HG03432 (cell line): ENCODE results near the gene LIPA.
A peak's percentile ranks its signal among the peaks of the same experiment; 100 is the strongest.
"Not testable (repeated sequence)": the region's sequence is repeated elsewhere in the genome, so short reads cannot be mapped to it uniquely, and the experiment has no call there.

Experiments
- ATAC-seq: cut with Tn5 transposase; IDR thresholded peaks from one replicate; pipeline ENCODE4 v1.9.1; 2021; ENCODE audit warnings: mild to moderate bottlenecking, moderate library complexity; ENCODE audit not compliant: unreplicated experiment

The LIPA gene

DNA sequence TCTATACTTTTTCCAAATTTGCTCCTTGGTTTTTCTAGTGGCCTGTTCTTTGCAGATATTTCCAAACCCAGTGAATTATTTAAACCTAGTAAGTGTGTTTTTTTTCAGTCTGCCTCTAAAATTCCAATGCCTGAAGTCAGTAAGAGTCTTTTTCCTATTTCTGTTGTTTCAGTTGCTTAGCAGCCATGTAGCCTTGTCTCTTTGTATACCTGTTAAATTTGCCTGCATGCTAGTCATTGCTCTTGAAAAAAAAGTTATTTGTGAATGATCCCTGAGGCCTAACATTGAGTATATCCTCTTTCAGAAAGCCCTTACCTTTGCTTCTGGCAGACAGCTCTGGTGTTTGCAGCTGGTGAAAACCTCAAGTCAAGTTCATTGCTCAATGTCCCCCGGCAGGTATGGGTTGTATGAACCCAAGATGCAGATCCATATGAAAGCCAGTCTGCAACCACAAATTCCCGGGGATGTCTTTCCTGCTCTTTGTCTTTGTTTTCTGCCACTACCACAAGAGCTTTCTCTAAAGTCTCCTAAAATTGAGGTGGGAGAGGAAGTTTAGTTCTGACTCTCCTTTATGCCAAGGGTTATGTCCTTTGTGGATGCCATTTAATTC, 80.2 kb downstream of the LIPA start:
- no peak for ATAC-seq

DNA sequence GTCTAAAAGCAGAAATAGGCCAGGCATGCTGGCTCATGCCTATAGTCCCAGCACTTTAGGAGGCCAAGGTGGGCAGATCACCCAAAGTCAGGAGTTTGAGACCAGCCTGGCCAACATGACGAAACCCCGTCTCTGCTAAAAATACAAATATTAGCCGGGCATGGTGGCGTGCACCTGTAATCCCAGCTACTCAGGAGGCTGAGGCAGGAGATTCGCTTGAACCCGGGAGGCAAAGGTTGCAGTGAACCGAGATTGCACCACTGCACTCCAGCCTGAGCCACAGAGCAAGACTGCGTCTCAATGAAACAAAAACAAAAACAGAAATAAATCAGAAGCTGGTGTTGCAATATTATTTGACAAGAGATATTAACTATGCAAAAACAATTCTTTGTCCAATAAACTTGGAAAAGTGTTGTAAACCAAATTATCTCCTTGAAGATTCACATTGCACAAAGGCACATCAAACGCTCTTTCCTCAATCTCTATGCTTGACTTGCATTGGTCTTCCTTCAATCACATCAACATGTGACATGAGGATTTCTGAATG, 83.1 kb downstream of the LIPA start:
- ATAC-seq = not testable (repeated sequence)

DNA sequence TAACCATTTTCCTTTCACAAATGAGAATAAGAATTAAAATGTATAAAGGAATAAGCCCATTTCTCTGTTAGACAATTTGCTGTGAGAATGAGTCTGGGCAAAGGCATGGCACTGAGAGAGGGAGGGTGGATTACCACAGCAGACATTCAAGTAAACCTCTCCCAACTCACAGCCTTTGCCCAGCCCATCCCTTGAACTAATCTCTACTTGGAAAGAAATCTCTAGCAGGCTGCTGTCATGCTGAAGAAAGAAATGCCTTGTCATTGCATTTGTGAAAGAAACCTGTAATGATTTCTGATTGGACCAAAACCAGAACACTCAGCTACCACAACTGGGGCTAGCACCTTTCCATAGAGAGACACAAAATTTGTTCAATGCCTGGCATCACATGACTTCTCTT, 83.7 kb downstream of the LIPA start:
- ATAC-seq = no peak

DNA sequence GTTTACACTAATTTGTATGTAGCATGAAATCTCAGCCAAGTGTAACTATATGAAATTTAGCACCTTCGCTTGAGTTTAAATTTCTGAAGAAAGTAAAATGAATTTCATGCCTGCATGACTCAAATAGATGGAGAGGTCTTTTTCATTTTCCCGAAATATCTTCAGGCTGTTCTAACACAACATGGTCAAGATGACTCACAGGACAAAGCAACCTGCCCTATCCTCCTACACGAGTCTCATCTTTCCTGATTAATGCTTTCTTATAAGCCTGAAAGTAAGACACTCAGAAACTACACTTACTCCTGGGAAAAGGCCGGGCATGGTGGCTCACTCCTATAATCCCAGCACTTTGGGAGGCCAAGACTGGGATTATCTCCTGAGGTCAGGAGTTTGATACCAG, 85.7 kb downstream of the LIPA start:
- no peak for ATAC-seq

DNA sequence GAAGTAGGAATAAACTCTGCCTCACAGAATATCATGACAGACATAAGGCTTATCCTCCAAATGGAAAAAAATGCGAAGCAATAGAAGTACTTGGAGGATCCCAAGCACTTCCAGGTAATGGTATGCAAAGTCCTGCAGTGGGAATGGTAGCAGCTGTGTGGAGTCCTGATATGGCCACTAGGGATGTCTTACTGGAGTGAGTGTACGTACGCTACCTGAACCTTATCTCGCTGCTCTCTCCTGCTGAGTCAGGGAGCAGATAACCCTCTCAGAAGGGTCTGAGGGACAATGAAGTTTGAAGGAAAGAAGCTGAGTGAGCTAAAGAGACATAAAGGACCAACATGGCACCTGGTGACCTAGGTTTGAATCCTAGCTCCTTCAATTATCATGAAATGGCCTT, 86.7 kb downstream of the LIPA start:
- no peak for ATAC-seq

DNA sequence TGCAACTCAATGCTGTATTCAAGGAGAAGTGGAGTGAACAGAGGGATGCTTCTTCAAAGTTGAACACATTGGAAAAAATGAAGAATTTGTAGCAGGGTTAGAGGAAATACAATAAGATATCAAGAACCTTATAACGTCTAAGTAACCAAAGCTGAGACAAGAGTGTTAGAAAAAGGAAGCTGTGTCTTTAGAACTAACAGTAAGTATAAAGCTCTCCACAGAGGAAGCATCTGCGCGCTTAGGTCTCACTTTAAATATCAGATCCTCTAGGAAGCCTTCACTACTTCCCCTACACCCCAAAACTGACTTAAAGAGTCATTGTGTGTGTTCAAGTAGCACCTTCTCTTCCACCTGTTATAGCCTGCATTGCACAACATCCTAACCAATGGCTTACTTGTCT, 87.5 kb downstream of the LIPA start:
- peak; percentile 21 for ATAC-seq
